ENCODE data around the gene RGS6. TPM values are rescaled to one million over a fixed set of nuclear protein-coding genes. Genes with fewer than 3 reads are reported as not detected.
A peak's percentile ranks its signal among the peaks of the same experiment; 100 is the strongest.

The RGS6 gene
- total and polyA plus RNA-seq, 7 donors, result 0.19 to 1.6 (median 0.42) TPM

DNA sequence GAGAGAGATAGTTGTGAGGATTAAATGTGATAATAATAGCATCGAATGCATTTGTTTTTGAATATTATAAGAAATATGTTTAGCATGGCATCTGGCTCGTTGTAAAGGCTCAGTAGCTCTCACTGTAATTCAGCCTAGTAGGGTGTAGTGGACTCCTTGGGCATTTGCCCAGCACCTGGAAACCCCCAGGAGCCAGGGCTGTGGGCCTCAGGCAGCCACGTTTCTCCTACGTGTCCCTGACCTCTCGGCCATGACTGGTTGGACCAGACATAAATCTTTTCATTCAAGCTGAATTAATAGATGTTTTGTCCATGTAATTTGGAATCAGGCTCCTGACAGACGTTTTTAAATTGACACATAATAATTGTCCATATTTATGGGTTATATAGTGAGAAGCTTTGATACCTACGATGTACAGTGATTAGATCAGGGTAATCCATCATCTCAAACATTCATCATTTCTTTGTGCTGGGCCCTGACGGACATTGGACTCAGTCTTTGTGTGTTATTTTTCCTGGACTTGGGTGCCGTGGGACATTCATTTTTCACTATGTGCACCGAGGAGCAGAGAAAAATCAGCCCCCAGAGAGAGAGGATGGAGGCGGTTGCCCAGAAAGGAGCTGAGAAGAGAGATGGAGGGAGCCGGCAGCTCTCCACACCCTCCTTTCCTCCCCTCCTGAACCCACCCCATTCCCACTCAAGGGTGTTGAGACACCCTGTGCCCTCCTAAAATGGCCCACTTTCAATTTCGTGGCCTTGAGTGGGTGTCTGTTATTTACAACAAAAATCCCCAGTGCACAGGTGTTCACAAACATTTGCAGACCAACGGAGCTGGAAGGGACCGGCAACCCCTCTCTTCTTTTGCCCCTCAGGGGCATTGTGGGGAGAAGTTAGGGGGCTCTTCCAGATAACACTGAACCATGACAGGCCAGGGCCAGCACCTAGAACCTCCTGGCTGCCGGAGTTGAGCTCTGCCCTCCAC lies 665.3 kb downstream of the RGS6 start:
- no peaks in the 10 kb centered on the region for H3K9me3 ChIP-seq
- intact Hi-C loops (cut with DNase I), result no loop called here
- no peaks in the 10 kb centered on the region for H3K4me1 ChIP-seq
- ATAC-seq, result no peak
- H3K27ac ChIP-seq, result no peak overlapping the region
- 56 to 74% (median 70%) methylated on average over 16 of the region's 16 CpGs for WGBS, 3 donors
- no peaks in the 10 kb centered on the region for H3K36me3 ChIP-seq (ENCODE audit: insufficient read depth in 1 of 2, low read depth in 1 of 2)
- H3K4me3 ChIP-seq, result no peak overlapping the region
- no peak for TF ChIP-seq CTCF (IDR thresholded peaks at IDR 0.05)
- no peak for DNase-seq
- H3K27me3 ChIP-seq (ENCODE audit: insufficient read depth in 3 of 3, low read length in 2 of 3), result peaks cover 0 to 1% (median 0%) of the 10 kb centered on the region in 3 donors

DNA sequence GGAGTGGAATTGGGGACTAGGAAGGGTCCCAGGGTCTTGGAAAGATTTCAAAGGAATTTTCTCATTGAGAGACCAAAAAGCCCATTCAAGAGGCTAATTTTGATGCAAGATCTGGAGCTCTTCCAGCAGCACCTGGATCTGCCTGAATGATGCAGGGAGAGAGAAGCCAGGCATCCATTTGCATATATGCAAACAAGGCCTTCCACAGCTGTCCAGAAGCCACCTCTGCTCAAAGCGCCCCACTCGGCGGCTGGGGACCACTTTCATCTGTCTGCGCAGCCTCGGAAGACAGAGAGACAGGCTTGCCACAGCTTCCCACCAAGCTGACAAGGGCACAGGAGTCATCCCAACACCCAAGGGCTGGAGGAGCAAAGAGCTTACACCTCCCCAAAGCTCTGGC lies 666.1 kb downstream of the RGS6 start:
- WGBS, 3 donors, result 94 to 97% (median 95%) methylated on average over 5 of the region's 5 CpGs

GRCh38 chr14:72599579-72600470 lies 667.6 kb downstream of the RGS6 start:
- no peak for TF ChIP-seq CTCF (IDR thresholded peaks at IDR 0.05)
- intact Hi-C loops (cut with DNase I), result no loop called here
- Histone ChIP-seq H3K9me3 (no peaks in the 10 kb centered on the region), H3K27ac (no peak overlapping the region), H3K27me3 (ENCODE audit: insufficient read depth in 3 of 3, low read length in 2 of 3) (peaks cover 0 to 1% (median 0%) of the 10 kb centered on the region in 3 donors), H3K4me3 (no peak overlapping the region), H3K36me3 (ENCODE audit: insufficient read depth in 1 of 2, low read depth in 1 of 2) (no peaks in the 10 kb centered on the region), H3K4me1 (no peaks in the 10 kb centered on the region)
- 63 to 72% (median 70%) methylated on average over 15 to 16 of the region's 16 CpGs for WGBS, 3 donors
- DNase-seq (no peak), ATAC-seq (peak in 1 of 4 donors; percentile 24)

More for the DNA sequence above, 666.1 kb downstream of the RGS6 start:
- no peak for ATAC-seq
- Histone ChIP-seq H3K27me3 (ENCODE audit: insufficient read depth in 3 of 3, low read length in 2 of 3) (peaks cover 0 to 1% (median 0%) of the 10 kb centered on the region in 3 donors), H3K36me3 (ENCODE audit: insufficient read depth in 1 of 2, low read depth in 1 of 2) (no peaks in the 10 kb centered on the region), H3K27ac (no peak overlapping the region), H3K9me3 (no peaks in the 10 kb centered on the region), H3K4me3 (no peak overlapping the region), H3K4me1 (no peaks in the 10 kb centered on the region)
- TF ChIP-seq CTCF (IDR thresholded peaks at IDR 0.05), result no peak
- no peak for DNase-seq
- intact Hi-C loops (cut with DNase I), result no loop called here

- H3K27ac ChIP-seq, result no peak overlapping the region
- H3K4me3 ChIP-seq, result no peak overlapping the region
- H3K27me3 ChIP-seq (ENCODE audit: insufficient read depth in 3 of 3, low read length in 2 of 3), result peaks cover 0 to under 1% (median 0%) of the 10 kb centered on the region in 3 donors
- no peaks in the 10 kb centered on the region for H3K36me3 ChIP-seq (ENCODE audit: insufficient read depth in 1 of 2, low read depth in 1 of 2)
- no peaks in the 10 kb centered on the region for H3K9me3 ChIP-seq
- intact Hi-C loops (cut with DNase I), result no loop called here
- TF ChIP-seq CTCF (IDR thresholded peaks at IDR 0.05), result no peak
- no peaks in the 10 kb centered on the region for H3K4me1 ChIP-seq
- 68 to 78% (median 77%) methylated on average over 7 to 9 of the region's 9 CpGs for WGBS, 3 donors
- DNase-seq (no peak), ATAC-seq (no peak)
Measured at GRCh38 chr14:72600551-72601330, 668.5 kb downstream of the RGS6 start.
